Stimulated activated CD8-positive, alpha-beta memory T cell treated with anti-CD3 and anti-CD28 coated beads, Interleukin-4, amount 100 ng/mL, for 24 hours (primary cell): ENCODE measurements around the gene C1orf232.

ENCODE experiments used
- DNase-seq: peaks from one replicate; pipeline ENCODE4 v3.0.0-alpha.2; 2020; ENCODE audit warnings: low read depth

C1orf232 gene

GRCh38 chr1:26177182-26177684 is 8.5 kb upstream of the C1orf232 start, which contains the start of gene CNKSR1:
Gene CNKSR1, plus strand, starts transcription at chr1:26177491. Its CDS starts 57 bp downstream, at chr1:26177548.
- DNase-seq: no peak

GRCh38 chr1:26175346-26175745 is 6.6 kb upstream of the C1orf232 start:
- DNase-seq: no peak

DNA sequence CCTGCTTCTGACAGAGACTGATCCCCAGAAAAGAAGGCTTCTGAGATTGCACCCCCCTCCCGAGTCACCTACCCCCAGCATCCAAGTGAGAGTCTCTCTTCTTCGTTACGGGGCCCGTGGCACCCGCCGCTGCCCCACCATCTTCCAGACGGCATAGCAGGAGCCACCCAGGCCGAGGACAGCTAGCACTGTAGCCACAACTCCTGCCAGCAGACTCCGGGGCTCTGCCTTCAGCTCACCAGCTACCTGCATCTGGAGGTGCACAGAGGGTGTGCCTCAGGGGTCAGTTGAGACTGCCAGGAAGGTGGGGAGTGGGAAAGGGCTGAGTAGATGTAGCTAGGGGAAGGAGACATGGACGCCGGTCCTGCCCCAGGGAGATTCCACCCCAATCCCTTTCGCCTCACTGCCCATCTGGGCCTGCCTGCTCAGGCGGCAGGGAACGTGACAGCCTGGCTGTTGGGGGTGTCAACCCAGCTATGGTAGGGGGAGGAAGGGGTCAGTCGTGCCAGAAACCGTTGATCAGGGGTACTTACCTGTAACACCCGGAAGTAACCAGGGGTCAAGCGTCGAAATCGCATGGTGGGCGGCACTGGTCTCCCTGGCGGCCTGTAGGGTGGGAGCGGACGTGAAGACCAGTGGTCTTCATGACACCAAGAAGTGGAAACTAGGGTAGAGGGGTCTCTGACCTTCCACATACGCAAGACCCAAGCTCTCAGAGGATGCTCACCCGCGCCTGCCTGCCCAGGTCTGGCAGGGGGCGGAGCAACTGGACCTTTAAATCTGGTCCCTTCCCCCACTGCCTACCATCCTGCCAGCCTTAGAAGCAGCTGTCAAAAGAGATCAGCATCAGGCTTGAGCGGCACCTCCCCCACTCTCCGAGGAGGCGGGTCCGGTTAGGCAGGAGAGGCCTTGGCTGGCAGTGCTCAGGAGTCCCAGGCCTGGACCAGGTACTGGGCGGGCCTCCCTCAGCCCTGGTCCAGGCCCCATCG is 2.6 kb upstream of the C1orf232 start, which contains the start of gene ZNF593OS:
TSS of gene ZNF593OS (minus strand) at position 749 of the 989 bp plus-strand sequence. CDS start at position 578, 171 bp downstream.
- no peak for DNase-seq

- no peak for DNase-seq
These were observed 1.7 kb upstream of the C1orf232 start for GRCh38 chr1:26170472-26170821.

GRCh38 chr1:26169669-26170471 is 1.1 kb upstream of the C1orf232 start, which contains the start of gene ZNF593:
Gene ZNF593, plus strand, starts transcription at chr1:26169908. Its CDS starts 76 bp downstream, at chr1:26169984.
- DNase-seq: peak; percentile 87

- DNase-seq: no peak
These were observed 413 bp upstream of the C1orf232 start for GRCh38 chr1:26169198-26169554.

DNA sequence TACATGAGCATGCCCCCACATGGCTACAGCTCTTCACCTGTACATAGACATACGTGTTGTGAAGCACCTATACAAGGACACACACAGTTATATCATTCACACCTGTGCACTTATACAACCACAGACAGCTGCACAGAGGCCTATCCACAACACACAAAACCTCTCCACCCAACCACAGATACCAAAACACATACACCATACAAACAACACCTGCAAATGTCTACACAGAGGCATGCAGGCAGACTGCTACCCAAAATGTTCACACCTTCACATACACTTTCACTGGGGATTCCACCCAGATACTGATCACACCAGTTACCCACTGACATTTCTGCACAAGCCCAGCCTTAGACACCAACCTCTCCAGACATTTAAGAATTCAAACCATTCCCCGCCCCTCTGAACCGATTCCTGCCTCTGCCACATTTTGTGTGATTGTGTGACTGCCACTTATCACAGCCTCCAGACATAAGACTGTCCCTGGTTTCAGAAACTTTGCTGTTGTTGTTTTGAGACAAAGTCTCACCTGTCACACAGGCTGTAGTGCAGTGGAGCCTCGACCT is 2.0 kb downstream of the C1orf232 start:
- DNase-seq: no peak

DNA sequence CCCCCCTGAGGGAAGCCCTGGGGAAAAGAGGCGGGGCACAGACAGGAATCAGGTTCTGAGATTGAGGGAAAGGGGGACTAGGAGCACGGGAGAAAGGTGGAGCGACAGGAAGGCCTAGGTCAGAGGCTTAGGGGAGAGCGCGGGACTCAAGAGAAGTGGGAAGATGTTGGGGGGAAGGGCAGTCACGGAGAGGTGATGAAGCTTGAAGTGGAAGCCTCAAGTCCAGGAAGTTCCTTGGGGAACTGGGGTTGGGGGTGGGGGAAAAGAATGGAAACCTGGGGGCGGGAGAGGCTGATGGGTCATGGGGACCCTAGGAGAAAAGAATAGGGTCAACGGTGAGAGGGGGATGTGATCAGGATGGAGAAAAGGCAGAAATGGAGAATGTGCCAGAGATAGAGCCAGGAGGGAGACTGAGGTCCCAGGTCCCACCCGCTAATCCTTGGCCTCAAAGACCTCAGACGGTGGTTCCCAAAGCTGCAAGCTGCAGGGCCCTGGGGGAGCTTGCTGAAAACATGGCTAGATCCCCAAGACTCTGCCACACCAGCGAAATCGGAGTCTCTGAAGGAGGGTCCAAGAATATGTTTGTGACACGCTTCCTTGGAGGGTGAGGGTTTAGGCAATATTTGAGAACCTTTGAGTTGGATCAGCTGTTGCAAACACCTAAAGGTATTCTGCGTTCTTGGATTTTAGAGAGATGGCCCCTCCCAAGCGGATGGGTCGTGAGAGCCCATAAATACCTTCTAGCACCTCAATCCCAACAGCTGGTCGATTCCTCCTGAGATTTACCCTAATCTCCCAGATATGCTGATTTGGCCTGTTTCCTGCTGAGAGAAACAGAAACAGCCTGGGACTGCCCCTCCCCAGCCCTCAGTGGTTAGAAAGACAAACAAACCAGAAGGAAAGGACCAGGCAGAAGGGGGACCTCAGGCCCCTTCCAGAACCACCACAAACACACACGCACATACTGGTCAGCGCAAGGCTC is 3.6 kb downstream of the C1orf232 start:
- no peak for DNase-seq

- peak; percentile 28 for DNase-seq
These were observed 4.5 kb downstream of the C1orf232 start for GRCh38 chr1:26164036-26164860.

GRCh38 chr1:26163684-26164035 is 5.1 kb downstream of the C1orf232 start:
- no peak for DNase-seq

- no peak for DNase-seq
These were observed 6.5 kb downstream of the C1orf232 start for GRCh38 chr1:26162220-26162709.

DNA sequence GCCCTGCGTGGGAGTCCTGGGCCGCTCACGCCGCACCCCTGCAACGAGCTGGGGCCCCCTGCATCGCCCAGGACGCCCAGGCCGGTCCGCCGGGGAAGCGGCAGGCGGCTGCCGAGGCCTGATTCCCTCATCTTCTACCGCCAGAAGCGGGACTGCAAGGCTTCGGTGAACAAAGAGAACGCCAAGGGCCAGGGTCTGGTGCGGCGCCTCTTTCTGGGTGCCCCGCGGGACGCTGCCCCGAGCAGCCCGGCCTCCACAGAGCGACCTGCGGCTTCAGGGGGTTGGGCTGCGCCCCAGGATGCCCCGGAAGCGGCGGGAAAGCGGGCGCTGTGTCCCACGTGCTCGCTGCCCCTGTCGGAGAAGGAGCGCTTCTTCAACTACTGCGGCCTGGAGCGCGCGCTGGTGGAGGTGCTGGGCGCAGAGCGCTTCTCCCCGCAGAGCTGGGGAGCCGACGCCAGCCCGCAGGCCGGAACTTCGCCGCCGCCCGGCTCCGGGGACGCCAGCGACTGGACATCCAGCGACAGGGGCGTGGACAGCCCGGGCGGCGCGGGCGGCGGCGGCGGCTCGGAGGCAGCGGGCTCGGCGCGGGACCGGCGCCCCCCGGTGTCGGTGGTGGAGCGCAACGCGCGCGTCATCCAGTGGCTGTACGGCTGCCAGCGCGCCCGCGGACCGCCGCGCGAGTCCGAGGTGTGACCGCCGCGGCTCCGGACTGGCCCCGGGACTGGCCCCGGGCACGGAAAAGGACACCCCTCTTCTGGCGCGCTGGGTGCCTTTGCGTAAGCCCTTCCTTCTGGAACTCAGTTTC is 7.1 kb downstream of the C1orf232 start:
- peak; percentile 19 for DNase-seq

DNA sequence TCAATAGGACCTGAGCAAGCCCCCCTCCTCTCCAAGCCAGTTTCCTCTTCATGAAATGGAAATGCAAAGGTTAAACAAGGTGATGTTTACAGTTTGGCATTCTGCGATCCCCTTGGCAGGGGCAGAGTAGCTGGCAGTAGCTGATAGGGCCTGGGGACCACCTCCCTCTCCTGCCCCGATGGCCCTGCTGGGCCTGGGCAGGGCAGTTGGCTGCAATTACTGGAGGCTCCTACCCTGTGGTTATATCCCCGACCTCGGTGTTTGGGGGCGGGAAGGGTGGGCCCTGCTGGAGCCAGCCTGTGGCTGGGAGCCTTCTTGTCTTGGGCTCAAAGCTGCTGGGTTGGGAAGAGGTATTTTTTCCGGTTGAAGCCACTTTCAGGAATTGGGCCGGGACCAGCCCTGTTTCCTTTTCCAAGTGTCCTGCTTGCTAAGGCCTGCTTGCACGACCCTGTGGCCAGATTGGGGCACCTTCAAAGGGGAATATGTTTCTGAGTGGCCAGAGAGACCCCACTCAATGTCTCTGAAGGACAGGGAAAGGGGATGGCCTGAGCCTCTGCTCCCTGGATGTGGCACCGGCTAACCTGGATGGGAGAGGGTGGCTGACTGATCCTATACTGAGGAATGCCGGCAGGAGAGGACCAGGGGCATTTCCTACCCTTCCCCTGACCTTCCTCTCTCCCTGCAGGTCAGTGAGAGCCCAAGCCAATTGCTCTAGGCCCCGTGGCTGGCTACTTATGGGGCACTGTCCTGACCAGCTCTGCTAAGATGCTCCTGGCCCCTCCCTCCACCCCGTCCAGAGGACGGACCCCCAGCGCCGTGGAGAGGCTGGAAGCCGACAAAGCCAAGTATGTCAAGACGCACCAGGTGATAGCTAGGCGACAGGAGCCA is 8.0 kb downstream of the C1orf232 start:
- no peak for DNase-seq

- DNase-seq: no peak
These were observed 9.1 kb downstream of the C1orf232 start for GRCh38 chr1:26159743-26160039.

DNA sequence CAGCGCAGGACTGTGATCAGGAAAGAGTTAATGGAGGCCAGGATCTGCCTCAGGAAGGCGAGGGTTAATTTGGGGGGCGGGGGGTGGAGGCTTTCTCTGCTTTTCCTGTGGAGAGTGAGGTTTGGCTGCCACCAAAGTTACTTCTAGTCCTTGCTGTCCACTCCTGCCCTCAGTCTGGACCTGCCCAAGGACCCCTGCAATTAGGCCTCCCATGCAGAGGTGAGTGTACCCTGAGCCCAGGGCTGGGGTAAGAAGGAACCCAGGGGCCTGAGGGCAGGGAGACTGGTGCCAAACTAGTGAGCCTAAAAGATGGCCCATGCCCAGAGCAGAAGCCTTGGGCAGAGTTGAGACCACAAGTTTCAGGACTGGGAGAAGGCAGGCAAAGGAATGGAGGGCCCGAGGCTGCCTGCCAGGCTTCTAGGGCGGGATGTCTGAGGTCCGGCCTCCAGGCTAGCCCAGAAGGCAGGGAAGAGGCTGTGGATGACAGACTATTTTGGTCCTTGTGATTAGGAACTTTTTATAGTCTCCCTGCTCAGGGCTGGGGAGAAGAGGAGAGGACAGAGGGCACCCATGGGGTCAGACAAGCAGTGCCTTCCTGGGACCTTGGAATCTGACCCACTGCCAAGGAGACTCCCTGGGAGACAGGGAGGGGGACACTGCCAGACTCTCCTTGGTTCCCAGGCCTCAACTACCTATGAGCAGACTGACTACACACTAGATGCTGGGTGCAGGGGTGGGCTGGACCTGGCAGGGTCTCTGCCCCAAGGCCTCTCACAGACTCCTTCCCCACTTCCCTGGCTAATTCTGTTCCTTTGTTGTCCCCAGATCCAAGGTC is 9.6 kb downstream of the C1orf232 start, which contains the start of gene FAM110D:
TSS of gene FAM110D (plus strand) at position 172 of the 835 bp plus-strand sequence. CDS start 2,213 bp downstream, outside the sequence.
- no peak for DNase-seq

DNA sequence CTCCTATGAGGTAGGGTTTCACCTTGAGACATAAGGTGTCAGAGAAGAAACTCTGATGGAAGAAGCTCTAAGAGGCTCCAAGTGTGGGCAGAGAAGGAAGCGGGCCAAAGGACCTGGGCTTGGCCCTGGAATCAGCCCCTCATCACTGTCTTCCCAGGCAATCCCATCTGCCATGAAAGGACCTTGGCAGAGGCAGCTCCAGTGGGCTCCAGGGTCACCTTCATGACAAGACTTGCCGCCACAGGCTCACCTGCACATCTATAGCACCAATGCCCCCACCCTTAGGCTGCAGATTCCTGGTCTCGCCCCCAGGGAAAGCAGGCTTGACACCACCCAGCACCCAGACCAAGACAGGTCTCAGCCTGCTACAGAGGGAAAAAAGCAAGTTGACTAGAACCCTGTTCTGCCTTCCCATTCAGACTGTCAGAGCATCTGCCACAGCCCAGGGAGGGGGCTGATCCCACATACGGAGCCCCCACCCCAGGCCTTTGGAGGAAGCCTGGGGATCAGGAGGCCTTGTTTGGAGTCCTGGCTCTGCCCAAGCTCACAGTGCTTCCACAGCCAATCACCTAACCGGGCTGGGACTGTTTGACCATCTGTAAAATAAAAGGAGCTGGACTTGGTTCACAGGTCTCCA is 10.4 kb downstream of the C1orf232 start:
- DNase-seq: no peak
